ENCODE results near the gene NCS1. TPM values are rescaled to one million over a fixed set of nuclear protein-coding genes. Genes with fewer than 3 reads are reported as not detected.

The NCS1 gene
- polyA plus RNA-seq, 4 donors = 0.54 to 9.2 (median 3.0) TPM

GRCh38 chr9:130239363-130239695 is 67.1 kb downstream of the NCS1 start:
- Histone ChIP-seq H3K27ac (ENCODE audit: low read depth in 1 of 3, low read length in 2 of 3) (no peak overlapping the region), H3K36me3 (ENCODE audit: control insufficient read depth in 3 of 3, insufficient read depth in 2 of 3, low read depth in 1 of 3, low read length in 3 of 3) (peaks cover 0 to 13% (median 0%) of the 10 kb centered on the region in 3 donors), H3K9me3 (ENCODE audit: control insufficient read depth in 2 of 2, insufficient read depth in 1 of 2, low read depth in 1 of 2, low read length in 1 of 2) (no peaks in the 10 kb centered on the region), H3K4me1 (ENCODE audit: control insufficient read depth in 3 of 3, insufficient read depth in 2 of 3, low read depth in 1 of 3, low read length in 2 of 3) (peaks cover 0 to 8% (median 0%) of the 10 kb centered on the region in 3 donors), H3K27me3 (ENCODE audit: control insufficient read depth in 3 of 3, insufficient read depth in 3 of 3, low read length in 3 of 3) (no peaks in the 10 kb centered on the region), H3K4me3 (ENCODE audit: low read depth in 1 of 3, low read length in 3 of 3) (no peak overlapping the region)
- FAIRE-seq (no peak), DNase-seq (no peak)
- 87 to 90% (median 88%) methylated on average over 3 of the region's 3 CpGs for WGBS, 3 donors

- FAIRE-seq (no peak), DNase-seq (peak in 1 of 2 donors; percentile 26)
- H3K4me1 ChIP-seq (ENCODE audit: control insufficient read depth in 3 of 3, insufficient read depth in 2 of 3, low read depth in 1 of 3, low read length in 2 of 3) = peaks cover 0 to 8% (median 0%) of the 10 kb centered on the region in 3 donors
- no peaks in the 10 kb centered on the region for H3K27me3 ChIP-seq (ENCODE audit: control insufficient read depth in 3 of 3, insufficient read depth in 3 of 3, low read length in 3 of 3)
- H3K4me3 ChIP-seq (ENCODE audit: low read depth in 1 of 3, low read length in 3 of 3) = no peak overlapping the region
- peaks cover 0 to 9% (median 0%) of the 10 kb centered on the region in 3 donors for H3K36me3 ChIP-seq (ENCODE audit: control insufficient read depth in 3 of 3, insufficient read depth in 2 of 3, low read depth in 1 of 3, low read length in 3 of 3)
- WGBS, 3 donors = 14 to 36% (median 23%) methylated on average over 9 of the region's 9 CpGs
- no peaks in the 10 kb centered on the region for H3K9me3 ChIP-seq (ENCODE audit: control insufficient read depth in 2 of 2, insufficient read depth in 1 of 2, low read depth in 1 of 2, low read length in 1 of 2)
- H3K27ac ChIP-seq (ENCODE audit: low read depth in 1 of 3, low read length in 2 of 3) = no peak overlapping the region
These were observed 67.6 kb downstream of the NCS1 start for GRCh38 chr9:130239741-130240241.

- DNase-seq (peak; percentile 73 to 80), FAIRE-seq (no peak)
- H3K9me3 ChIP-seq (ENCODE audit: control insufficient read depth in 2 of 2, insufficient read depth in 1 of 2, low read depth in 1 of 2, low read length in 1 of 2) = no peaks in the 10 kb centered on the region
- H3K4me3 ChIP-seq (ENCODE audit: low read depth in 1 of 3, low read length in 3 of 3) = no peak overlapping the region
- no peaks in the 10 kb centered on the region for H3K27me3 ChIP-seq (ENCODE audit: control insufficient read depth in 3 of 3, insufficient read depth in 3 of 3, low read length in 3 of 3)
- H3K27ac ChIP-seq (ENCODE audit: low read depth in 1 of 3, low read length in 2 of 3) = no peak overlapping the region
- H3K36me3 ChIP-seq (ENCODE audit: control insufficient read depth in 3 of 3, insufficient read depth in 2 of 3, low read depth in 1 of 3, low read length in 3 of 3) = peaks cover 0 to under 1% (median 0%) of the 10 kb centered on the region in 3 donors
- peaks cover 0 to 8% (median 0%) of the 10 kb centered on the region in 3 donors for H3K4me1 ChIP-seq (ENCODE audit: control insufficient read depth in 3 of 3, insufficient read depth in 2 of 3, low read depth in 1 of 3, low read length in 2 of 3)
- 69 to 72% (median 72%) methylated on average over 5 of the region's 5 CpGs for WGBS, 3 donors
These were observed 68.4 kb downstream of the NCS1 start for GRCh38 chr9:130240410-130241197.

- DNase-seq (no peak), FAIRE-seq (no peak)
- H3K27me3 ChIP-seq (ENCODE audit: control insufficient read depth in 3 of 3, insufficient read depth in 3 of 3, low read length in 3 of 3) = no peaks in the 10 kb centered on the region
- 84 to 90% (median 87%) methylated on average over 1 of the region's 1 CpG for WGBS, 3 donors
- H3K4me3 ChIP-seq (ENCODE audit: low read depth in 1 of 3, low read length in 3 of 3) = no peak overlapping the region
- no peak overlapping the region for H3K27ac ChIP-seq (ENCODE audit: low read depth in 1 of 3, low read length in 2 of 3)
- H3K4me1 ChIP-seq (ENCODE audit: control insufficient read depth in 3 of 3, insufficient read depth in 2 of 3, low read depth in 1 of 3, low read length in 2 of 3) = peaks cover 0 to 8% (median 0%) of the 10 kb centered on the region in 3 donors
- H3K36me3 ChIP-seq (ENCODE audit: control insufficient read depth in 3 of 3, insufficient read depth in 2 of 3, low read depth in 1 of 3, low read length in 3 of 3) = no peaks in the 10 kb centered on the region
- no peaks in the 10 kb centered on the region for H3K9me3 ChIP-seq (ENCODE audit: control insufficient read depth in 2 of 2, insufficient read depth in 1 of 2, low read depth in 1 of 2, low read length in 1 of 2)
These were observed 69.0 kb downstream of the NCS1 start for GRCh38 chr9:130241198-130241535.

GRCh38 chr9:130242270-130243014 is 70.2 kb downstream of the NCS1 start:
- Histone ChIP-seq H3K36me3 (ENCODE audit: control insufficient read depth in 3 of 3, insufficient read depth in 2 of 3, low read depth in 1 of 3, low read length in 3 of 3) (no peaks in the 10 kb centered on the region), H3K27me3 (ENCODE audit: control insufficient read depth in 3 of 3, insufficient read depth in 3 of 3, low read length in 3 of 3) (no peaks in the 10 kb centered on the region), H3K9me3 (ENCODE audit: control insufficient read depth in 2 of 2, insufficient read depth in 1 of 2, low read depth in 1 of 2, low read length in 1 of 2) (no peaks in the 10 kb centered on the region), H3K4me1 (ENCODE audit: control insufficient read depth in 3 of 3, insufficient read depth in 2 of 3, low read depth in 1 of 3, low read length in 2 of 3) (peaks cover 0 to 8% (median 0%) of the 10 kb centered on the region in 3 donors), H3K27ac (ENCODE audit: low read depth in 1 of 3, low read length in 2 of 3) (no peak overlapping the region), H3K4me3 (ENCODE audit: low read depth in 1 of 3, low read length in 3 of 3) (no peak overlapping the region)
- WGBS, 3 donors = 73 to 87% (median 82%) methylated on average over 11 of the region's 11 CpGs
- DNase-seq = no peak
- no peak for FAIRE-seq

- FAIRE-seq (no peak), DNase-seq (peak; percentile 63 to 84)
- Histone ChIP-seq H3K27me3 (ENCODE audit: control insufficient read depth in 3 of 3, insufficient read depth in 3 of 3, low read length in 3 of 3) (no peaks in the 10 kb centered on the region), H3K4me3 (ENCODE audit: low read depth in 1 of 3, low read length in 3 of 3) (no peak overlapping the region), H3K27ac (ENCODE audit: low read depth in 1 of 3, low read length in 2 of 3) (no peak overlapping the region), H3K36me3 (ENCODE audit: control insufficient read depth in 3 of 3, insufficient read depth in 2 of 3, low read depth in 1 of 3, low read length in 3 of 3) (no peaks in the 10 kb centered on the region), H3K4me1 (ENCODE audit: control insufficient read depth in 3 of 3, insufficient read depth in 2 of 3, low read depth in 1 of 3, low read length in 2 of 3) (peaks cover 0 to 8% (median 0%) of the 10 kb centered on the region in 3 donors), H3K9me3 (ENCODE audit: control insufficient read depth in 2 of 2, insufficient read depth in 1 of 2, low read depth in 1 of 2, low read length in 1 of 2) (no peaks in the 10 kb centered on the region)
- 17 to 26% (median 25%) methylated on average over 35 of the region's 35 CpGs for WGBS, 3 donors
These were observed 71.0 kb downstream of the NCS1 start for GRCh38 chr9:130243015-130243881.

GRCh38 chr9:130243882-130244170 is 71.6 kb downstream of the NCS1 start:
- Histone ChIP-seq H3K9me3 (ENCODE audit: control insufficient read depth in 2 of 2, insufficient read depth in 1 of 2, low read depth in 1 of 2, low read length in 1 of 2) (no peaks in the 10 kb centered on the region), H3K4me1 (ENCODE audit: control insufficient read depth in 3 of 3, insufficient read depth in 2 of 3, low read depth in 1 of 3, low read length in 2 of 3) (peaks cover 0 to 8% (median 0%) of the 10 kb centered on the region in 3 donors), H3K4me3 (ENCODE audit: low read depth in 1 of 3, low read length in 3 of 3) (no peak overlapping the region), H3K36me3 (ENCODE audit: control insufficient read depth in 3 of 3, insufficient read depth in 2 of 3, low read depth in 1 of 3, low read length in 3 of 3) (no peaks in the 10 kb centered on the region), H3K27me3 (ENCODE audit: control insufficient read depth in 3 of 3, insufficient read depth in 3 of 3, low read length in 3 of 3) (no peaks in the 10 kb centered on the region), H3K27ac (ENCODE audit: low read depth in 1 of 3, low read length in 2 of 3) (no peak overlapping the region)
- FAIRE-seq (no peak), DNase-seq (no peak)
- WGBS, 3 donors = 68 to 88% (median 80%) methylated on average over 3 to 7 of the region's 7 CpGs

- no peaks in the 10 kb centered on the region for H3K36me3 ChIP-seq (ENCODE audit: control insufficient read depth in 3 of 3, insufficient read depth in 2 of 3, low read depth in 1 of 3, low read length in 3 of 3)
- no peak for FAIRE-seq
- 53 to 84% (median 78%) methylated on average over 13 of the region's 13 CpGs for WGBS, 3 donors
- no peaks in the 10 kb centered on the region for H3K27me3 ChIP-seq (ENCODE audit: control insufficient read depth in 3 of 3, insufficient read depth in 3 of 3, low read length in 3 of 3)
- H3K9me3 ChIP-seq (ENCODE audit: control insufficient read depth in 2 of 2, insufficient read depth in 1 of 2, low read depth in 1 of 2, low read length in 1 of 2) = no peaks in the 10 kb centered on the region
- H3K4me1 ChIP-seq (ENCODE audit: control insufficient read depth in 3 of 3, insufficient read depth in 2 of 3, low read depth in 1 of 3, low read length in 2 of 3) = peaks cover 0 to 8% (median 0%) of the 10 kb centered on the region in 3 donors
- no peak for DNase-seq
- no peak overlapping the region for H3K27ac ChIP-seq (ENCODE audit: low read depth in 1 of 3, low read length in 2 of 3)
- H3K4me3 ChIP-seq (ENCODE audit: low read depth in 1 of 3, low read length in 3 of 3) = no peak overlapping the region
These were observed 72.5 kb downstream of the NCS1 start for GRCh38 chr9:130244548-130245165.
